ENCODE data around the gene SMAD2. TPM values are rescaled to one million over a fixed set of nuclear protein-coding genes. Genes with fewer than 3 reads are reported as not detected.

SMAD2 gene
- total and polyA plus RNA-seq, 7 donors: 34.1 to 101 (median 56.1) TPM

DNA sequence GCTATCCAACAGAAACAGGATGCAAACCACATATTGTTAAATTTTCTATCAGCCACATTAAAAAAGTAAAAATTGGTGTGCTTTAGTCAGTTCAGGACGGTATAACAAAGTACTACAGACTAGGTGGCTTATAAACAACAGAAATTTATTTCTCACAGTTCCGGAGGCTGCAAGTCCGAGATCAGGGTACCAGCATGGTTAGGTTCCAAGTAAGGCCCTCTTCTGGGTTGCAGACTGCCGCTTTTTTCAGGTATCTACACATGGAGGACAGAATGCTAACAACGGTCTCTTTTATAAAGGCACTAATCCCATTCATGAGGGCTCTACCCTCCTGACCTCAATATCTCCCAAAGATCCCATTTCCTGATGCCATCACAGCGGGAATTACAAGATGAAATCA is 10.5 kb downstream of the SMAD2 start:
- no peaks in the 10 kb centered on the region for H3K9me3 ChIP-seq
- peaks cover 0 to 64% (median 30%) of the 10 kb centered on the region in 4 donors for H3K4me1 ChIP-seq
- no peak overlapping the region for H3K4me3 ChIP-seq
- no peaks in the 10 kb centered on the region for H3K36me3 ChIP-seq
- TF ChIP-seq POLR2AphosphoS5 (IDR thresholded peaks at IDR 0.05) (no peak), EP300 (IDR thresholded peaks at IDR 0.05) (no peak), POLR2A (IDR thresholded peaks at IDR 0.05) (no peak)
- TF ChIP-seq, protein P1, sequence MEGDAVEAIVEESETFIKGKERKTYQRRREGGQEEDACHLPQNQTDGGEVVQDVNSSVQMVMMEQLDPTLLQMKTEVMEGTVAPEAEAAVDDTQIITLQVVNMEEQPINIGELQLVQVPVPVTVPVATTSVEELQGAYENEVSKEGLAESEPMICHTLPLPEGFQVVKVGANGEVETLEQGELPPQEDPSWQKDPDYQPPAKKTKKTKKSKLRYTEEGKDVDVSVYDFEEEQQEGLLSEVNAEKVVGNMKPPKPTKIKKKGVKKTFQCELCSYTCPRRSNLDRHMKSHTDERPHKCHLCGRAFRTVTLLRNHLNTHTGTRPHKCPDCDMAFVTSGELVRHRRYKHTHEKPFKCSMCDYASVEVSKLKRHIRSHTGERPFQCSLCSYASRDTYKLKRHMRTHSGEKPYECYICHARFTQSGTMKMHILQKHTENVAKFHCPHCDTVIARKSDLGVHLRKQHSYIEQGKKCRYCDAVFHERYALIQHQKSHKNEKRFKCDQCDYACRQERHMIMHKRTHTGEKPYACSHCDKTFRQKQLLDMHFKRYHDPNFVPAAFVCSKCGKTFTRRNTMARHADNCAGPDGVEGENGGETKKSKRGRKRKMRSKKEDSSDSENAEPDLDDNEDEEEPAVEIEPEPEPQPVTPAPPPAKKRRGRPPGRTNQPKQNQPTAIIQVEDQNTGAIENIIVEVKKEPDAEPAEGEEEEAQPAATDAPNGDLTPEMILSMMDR (IDR thresholded peaks at IDR 0.05): no peak
- no peaks in the 10 kb centered on the region for H3K27me3 ChIP-seq
- H3K27ac ChIP-seq: no peak overlapping the region
- intact Hi-C loops (cut with DNase I): no loop called here
- no peak for DNase-seq
- 94 to 96% methylated on average over 6 of the region's 6 CpGs for WGBS, 2 donors

DNA sequence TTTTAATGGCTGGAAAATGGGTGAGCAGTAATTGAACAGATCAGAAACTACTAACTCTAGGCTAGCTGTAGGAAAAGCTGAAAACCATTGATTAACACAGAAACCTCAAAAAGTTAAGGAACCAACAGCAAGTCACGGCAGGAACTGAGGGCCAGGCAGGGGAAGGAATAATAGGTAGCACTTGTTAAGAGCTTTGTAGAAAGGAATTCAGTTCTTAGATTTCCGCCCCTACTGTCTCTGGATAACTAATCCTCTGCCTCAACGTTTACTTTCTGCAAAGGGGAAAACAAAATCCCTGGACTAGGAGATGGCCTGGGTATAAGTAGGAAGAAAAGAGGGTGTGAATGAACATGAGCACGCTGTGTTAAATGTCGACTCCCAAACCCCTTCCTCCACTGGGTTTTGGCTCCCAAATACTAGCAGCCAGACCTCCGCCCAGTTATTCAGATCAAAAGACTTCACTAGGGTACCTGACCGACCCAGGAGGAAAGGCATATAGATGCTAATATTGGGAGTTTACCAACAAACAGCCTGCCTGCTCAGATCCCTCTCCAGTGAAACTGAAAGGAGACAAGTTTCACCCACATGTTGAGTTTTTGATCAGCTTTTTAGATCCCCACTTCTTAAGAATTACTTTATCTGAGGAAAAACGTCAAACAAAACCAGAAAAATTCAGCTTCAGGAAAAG is 12.4 kb downstream of the SMAD2 start:
- intact Hi-C loops (cut with DNase I): no loop called here
- Histone ChIP-seq H3K27me3 (no peaks in the 10 kb centered on the region), H3K4me1 (peaks cover 0 to 78% (median 44%) of the 10 kb centered on the region in 4 donors), H3K36me3 (no peaks in the 10 kb centered on the region), H3K4me3 (no peak overlapping the region), H3K9me3 (no peaks in the 10 kb centered on the region), H3K27ac (no peak overlapping the region)
- WGBS, 2 donors: 78 to 81% methylated on average over 8 of the region's 8 CpGs
- TF ChIP-seq EP300 (IDR thresholded peaks at IDR 0.05) (no peak), POLR2AphosphoS5 (IDR thresholded peaks at IDR 0.05) (no peak), POLR2A (IDR thresholded peaks at IDR 0.05) (no peak)
- TF ChIP-seq, protein P1 (IDR thresholded peaks at IDR 0.05): no peak
- DNase-seq: no peak

DNA sequence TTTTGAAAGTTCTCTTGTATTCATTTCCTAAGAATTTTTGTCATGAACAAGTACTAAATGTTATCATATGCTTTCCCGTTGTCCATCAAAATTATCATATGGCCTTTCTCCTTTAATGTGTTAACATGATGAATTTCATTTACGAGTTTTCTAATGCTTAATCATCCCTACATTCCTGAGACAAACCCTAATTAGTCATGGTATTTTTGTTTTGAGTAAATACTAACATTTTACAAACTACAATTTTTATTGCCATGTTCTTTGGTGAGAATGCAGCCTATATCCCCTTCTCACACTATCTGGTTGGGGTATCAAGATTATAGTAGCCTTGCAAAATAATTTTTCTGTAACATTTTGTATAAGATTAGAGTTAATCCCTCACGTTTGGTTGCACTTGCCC is 14.5 kb downstream of the SMAD2 start:
- no peak for DNase-seq
- 88 to 89% methylated on average over 3 of the region's 3 CpGs for WGBS, 2 donors
- intact Hi-C loops (cut with DNase I): no loop called here
- peaks cover 0 to 79% (median 57%) of the 10 kb centered on the region in 4 donors for H3K4me1 ChIP-seq
- no peaks in the 10 kb centered on the region for H3K27me3 ChIP-seq
- H3K27ac ChIP-seq: peak overlapping the region in 1 of 4 donors; percentile 3
- no peaks in the 10 kb centered on the region for H3K9me3 ChIP-seq
- no peaks in the 10 kb centered on the region for H3K36me3 ChIP-seq
- H3K4me3 ChIP-seq: no peak overlapping the region
- TF ChIP-seq EP300 (IDR thresholded peaks at IDR 0.05): no peak
- TF ChIP-seq, protein P1 (IDR thresholded peaks at IDR 0.05): no peak
- no peak for TF ChIP-seq POLR2A (IDR thresholded peaks at IDR 0.05)
- TF ChIP-seq POLR2AphosphoS5 (IDR thresholded peaks at IDR 0.05): no peak

DNA sequence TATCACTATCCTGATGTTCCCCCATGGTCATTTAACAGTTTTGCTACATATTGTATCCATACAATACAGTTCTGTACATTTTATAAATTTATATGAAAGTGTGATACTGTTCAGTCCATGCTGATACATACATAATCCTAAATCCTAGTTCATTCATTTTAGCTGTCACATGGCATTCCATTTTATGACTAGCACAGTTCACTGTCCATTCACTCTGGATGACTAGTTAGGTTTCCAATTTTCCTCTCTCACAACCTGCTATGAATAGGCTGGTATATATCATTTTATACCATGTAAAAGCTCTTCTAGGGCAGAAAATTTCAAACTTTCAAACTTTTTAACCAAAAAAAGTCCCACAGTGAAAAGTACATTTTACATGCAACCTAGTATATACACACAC is 15.2 kb downstream of the SMAD2 start:
- H3K27me3 ChIP-seq: no peaks in the 10 kb centered on the region
- peaks cover 0 to 76% (median 57%) of the 10 kb centered on the region in 4 donors for H3K4me1 ChIP-seq
- TF ChIP-seq POLR2AphosphoS5 (IDR thresholded peaks at IDR 0.05): no peak
- TF ChIP-seq, protein P1 (IDR thresholded peaks at IDR 0.05): no peak
- no peak for TF ChIP-seq EP300 (IDR thresholded peaks at IDR 0.05)
- TF ChIP-seq POLR2A (IDR thresholded peaks at IDR 0.05): no peak
- no peak for DNase-seq
- no peak overlapping the region for H3K4me3 ChIP-seq
- peak overlapping the region in 1 of 4 donors; percentile 79 for H3K27ac ChIP-seq
- no peaks in the 10 kb centered on the region for H3K9me3 ChIP-seq
- H3K36me3 ChIP-seq: no peaks in the 10 kb centered on the region
- intact Hi-C loops (cut with DNase I): no loop called here

All from sigmoid colon (tissue), 7 donors.